HEK293 (cell line): ENCODE data around the gene UGT1A8.

ENCODE experiments used
- CTCF ChIA-PET: fragments of 350-600 bp; formaldehyde crosslinking; extraction: SDS; loops from one replicate; lab custom pipeline; 2021; ENCODE audit warnings: antibody characterized with exemption; lab: Yijun Ruan, JAX
- POLR2A ChIA-PET: fragments of 300-600 bp; formaldehyde crosslinking; extraction: SDS; loops from one replicate; lab custom pipeline; 2020; ENCODE audit warnings: antibody characterized with exemption, inconsistent platforms; lab: Yijun Ruan, JAX
- H3K27ac ChIP-seq: fragments of 200-500 bp; sonication (Bioruptor generic); 2 replicates; pipeline ENCODE4 v1.5.1; 2014; ENCODE audit warnings: low read depth, low read length, control low read depth, inconsistent platforms; ENCODE audit errors: extremely low read depth
- H3K36me3 ChIP-seq, 2 experiments: fragments of 200-500 bp in 1 of 2; sonication (Bioruptor generic) in 1 of 2; 1 replicate in 1 of 2; 2 replicates in 1 of 2; pipeline ENCODE4 v1.5.1; 2014 to 2017; ENCODE audit warnings: inconsistent platforms in 2 of 2, low read length in 2 of 2; ENCODE audit not compliant: control insufficient read depth in 2 of 2, insufficient read depth in 1 of 2
- H3K4me1 ChIP-seq: fragments of 200-500 bp; sonication (Bioruptor generic); 2 replicates; pipeline ENCODE4 v1.5.1; 2014; ENCODE audit warnings: mild to moderate bottlenecking, low read length, inconsistent platforms; ENCODE audit not compliant: control insufficient read depth, insufficient read depth
- H3K4me3 ChIP-seq: 2 replicates; pipeline ENCODE4 v1.5.1; 2011; ENCODE audit warnings: low read depth, mild to moderate bottlenecking, control low read depth, low read length, moderate library complexity
- H3K9me3 ChIP-seq: fragments of 200-500 bp; sonication (Bioruptor generic); 2 replicates; pipeline ENCODE4 v1.5.1; 2014; ENCODE audit warnings: low read depth, low read length, inconsistent platforms; ENCODE audit not compliant: control insufficient read depth, insufficient read depth
- GLIS1 ChIP-seq: fragments of 450-650 bp; formaldehyde crosslinking; IDR thresholded peaks from 2 replicates; pipeline ENCODE4 v1.5.1; 2016; ENCODE audit warnings: missing biosample characterization, missing genetic modification characterization
- REPIN1 ChIP-seq: fragments of 450-650 bp; formaldehyde crosslinking; IDR thresholded peaks from 2 replicates; pipeline ENCODE4 v1.5.1; 2017; ENCODE audit warnings: missing biosample characterization, missing genetic modification characterization, low read depth
- SP7 ChIP-seq: fragments of 450-650 bp; formaldehyde crosslinking; IDR thresholded peaks from 2 replicates; pipeline ENCODE4 v1.5.1; 2016; ENCODE audit warnings: missing biosample characterization, missing genetic modification characterization
- WT1 ChIP-seq: fragments of 450-650 bp; formaldehyde crosslinking; IDR thresholded peaks from 2 replicates; pipeline ENCODE4 v1.5.1; 2016; ENCODE audit warnings: missing biosample characterization, missing genetic modification characterization
- ZFP37 ChIP-seq: fragments of 450-650 bp; formaldehyde crosslinking; IDR thresholded peaks from 2 replicates; pipeline ENCODE4 v1.5.1; 2016; ENCODE audit warnings: missing biosample characterization, missing genetic modification characterization
- ZNF223 ChIP-seq: fragments of 450-650 bp; formaldehyde crosslinking; IDR thresholded peaks from 2 replicates; pipeline ENCODE4 v1.5.1; 2016; ENCODE audit warnings: missing biosample characterization, missing genetic modification characterization
- ZNF394 ChIP-seq: fragments of 450-650 bp; formaldehyde crosslinking; IDR thresholded peaks from 2 replicates; pipeline ENCODE4 v1.5.1; 2016; ENCODE audit warnings: missing biosample characterization, missing genetic modification characterization, mild to moderate bottlenecking, moderate library complexity, borderline replicate concordance
- ZNF510 ChIP-seq: fragments of 450-650 bp; formaldehyde crosslinking; IDR thresholded peaks from 2 replicates; pipeline ENCODE4 v1.5.1; 2018; ENCODE audit warnings: mild to moderate bottlenecking, missing genetic modification characterization, missing biosample characterization; ENCODE audit not compliant: insufficient replicate concordance
- ZNF658 ChIP-seq: fragments of 450-650 bp; formaldehyde crosslinking; IDR thresholded peaks from 2 replicates; pipeline ENCODE4; 2016; ENCODE audit warnings: missing biosample characterization, missing genetic modification characterization
- ZNF664 ChIP-seq: fragments of 450-650 bp; formaldehyde crosslinking; IDR thresholded peaks from 2 replicates; pipeline ENCODE4 v1.5.1; 2016; ENCODE audit warnings: missing biosample characterization, missing genetic modification characterization
- ZNF670 ChIP-seq: fragments of 450-650 bp; formaldehyde crosslinking; IDR thresholded peaks from 2 replicates; pipeline ENCODE4 v1.5.1; 2016; ENCODE audit warnings: missing biosample characterization, missing genetic modification characterization, low read depth
- ZNF776 ChIP-seq: fragments of 450-650 bp; formaldehyde crosslinking; IDR thresholded peaks from 2 replicates; pipeline ENCODE4 v1.5.0; 2017; ENCODE audit warnings: missing biosample characterization, missing genetic modification characterization, borderline replicate concordance
- ZNF792 ChIP-seq: fragments of 450-650 bp; formaldehyde crosslinking; IDR thresholded peaks from 2 replicates; pipeline ENCODE4 v1.5.1; 2016; ENCODE audit warnings: missing biosample characterization, missing genetic modification characterization
- ZNF830 ChIP-seq: fragments of 450-650 bp; IDR thresholded peaks from 2 replicates; pipeline ENCODE4 v1.5.0; 2018; ENCODE audit warnings: missing biosample characterization, missing genetic modification characterization, low read depth, mild to moderate bottlenecking, moderate library complexity
- TF ChIP-seq, protein P1 (sequence below): fragments of 450-650 bp; formaldehyde crosslinking; IDR thresholded peaks from 2 replicates; pipeline ENCODE4 v1.5.1; 2016; ENCODE audit warnings: missing biosample characterization, missing genetic modification characterization
- TF ChIP-seq, protein P2 (sequence below): fragments of 450-650 bp; formaldehyde crosslinking; IDR thresholded peaks from 2 replicates; pipeline ENCODE4 v1.5.1; 2016; ENCODE audit warnings: missing biosample characterization, missing genetic modification characterization
- TF ChIP-seq, protein P3 (sequence below): fragments of 450-650 bp; formaldehyde crosslinking; IDR thresholded peaks from 2 replicates; pipeline ENCODE4 v1.5.1; 2016; ENCODE audit warnings: missing biosample characterization, missing genetic modification characterization, low read depth
- TF ChIP-seq, protein P4 (sequence below): fragments of 450-650 bp; formaldehyde crosslinking; IDR thresholded peaks from 2 replicates; pipeline ENCODE4 v1.5.1; 2016; ENCODE audit warnings: missing biosample characterization, missing genetic modification characterization, borderline replicate concordance
- TF ChIP-seq, protein P5 (sequence below): fragments of 450-650 bp; formaldehyde crosslinking; IDR thresholded peaks from 2 replicates; pipeline ENCODE4 v1.5.1; 2017; ENCODE audit warnings: missing biosample characterization, missing genetic modification characterization

The UGT1A8 gene

DNA sequence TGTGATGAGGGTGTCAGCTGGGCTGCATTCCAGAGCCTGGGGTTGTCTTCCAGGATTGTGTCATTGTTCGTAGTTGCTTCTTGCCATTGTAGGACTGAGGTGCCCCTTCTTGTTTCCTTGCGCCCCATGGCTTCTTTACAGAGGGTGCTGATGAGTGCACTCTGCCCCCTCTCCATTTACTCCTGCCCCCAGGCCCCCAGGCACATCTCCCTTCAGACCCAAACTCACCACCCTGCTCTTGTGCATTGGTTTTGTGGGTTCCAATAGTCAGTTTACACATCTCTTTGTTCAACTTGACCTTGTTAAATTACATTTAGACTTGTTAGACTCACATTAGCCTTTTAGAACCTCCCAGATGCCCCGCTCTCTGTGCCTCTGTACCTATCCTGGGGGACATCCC is 203.8 kb downstream of the UGT1A8 start:
- peaks cover 5% of the 10 kb centered on the region; the same call in 1 of the 2 replicates for H3K4me1 ChIP-seq
- ChIA-PET POLR2A (no interaction called here), CTCF (no interaction called here)

DNA sequence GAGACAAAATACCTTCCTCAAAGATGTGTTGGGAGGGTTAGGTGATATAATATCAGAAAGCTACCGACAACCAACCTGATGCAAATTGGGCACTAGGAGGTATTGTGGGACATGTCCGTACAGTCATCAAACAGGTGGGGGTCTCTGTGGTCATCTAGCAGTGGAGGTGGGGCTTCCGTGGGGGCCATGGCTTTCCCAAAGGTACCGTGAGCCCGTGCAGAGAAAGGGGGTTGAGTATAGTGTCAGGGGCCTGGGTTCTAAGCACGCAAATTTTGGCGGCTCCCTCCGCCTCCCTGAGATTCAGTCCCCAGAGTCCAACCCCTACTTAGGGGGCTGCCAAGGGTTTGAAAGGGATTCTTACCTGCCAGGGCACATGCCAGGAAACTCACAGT is 204.3 kb downstream of the UGT1A8 start:
- CTCF ChIA-PET = no interaction called here
- H3K27ac ChIP-seq = no peak overlapping the region
- no peak overlapping the region for H3K4me3 ChIP-seq
- peaks cover 3% of the 10 kb centered on the region; the same call in 1 of the 2 replicates for H3K4me1 ChIP-seq
- POLR2A ChIA-PET = no interaction called here
- H3K36me3 ChIP-seq = no peaks in the 10 kb centered on the region
- H3K9me3 ChIP-seq = no peaks in the 10 kb centered on the region
- TF ChIP-seq ZNF664 (tag by site-specific recombination) (no peak), ZNF792 (tag by site-specific recombination) (no peak), ZFP37 (tag by site-specific recombination) (no peak), ZNF830 (tag by site-specific recombination) (no peak), ZNF658 (no peak), REPIN1 (tag by site-specific recombination) (no peak), SP7 (no peak), GLIS1 (tag by site-specific recombination) (no peak), WT1 (no peak), ZNF394 (no peak), ZNF510 (tag by site-specific recombination) (no peak)
- TF ChIP-seq, protein P1, sequence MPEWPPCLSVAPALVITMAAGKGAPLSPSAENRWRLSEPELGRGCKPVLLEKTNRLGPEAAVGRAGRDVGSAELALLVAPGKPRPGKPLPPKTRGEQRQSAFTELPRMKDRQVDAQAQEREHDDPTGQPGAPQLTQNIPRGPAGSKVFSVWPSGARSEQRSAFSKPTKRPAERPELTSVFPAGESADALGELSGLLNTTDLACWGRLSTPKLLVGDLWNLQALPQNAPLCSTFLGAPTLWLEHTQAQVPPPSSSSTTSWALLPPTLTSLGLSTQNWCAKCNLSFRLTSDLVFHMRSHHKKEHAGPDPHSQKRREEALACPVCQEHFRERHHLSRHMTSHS = no peak
- TF ChIP-seq, protein P2, sequence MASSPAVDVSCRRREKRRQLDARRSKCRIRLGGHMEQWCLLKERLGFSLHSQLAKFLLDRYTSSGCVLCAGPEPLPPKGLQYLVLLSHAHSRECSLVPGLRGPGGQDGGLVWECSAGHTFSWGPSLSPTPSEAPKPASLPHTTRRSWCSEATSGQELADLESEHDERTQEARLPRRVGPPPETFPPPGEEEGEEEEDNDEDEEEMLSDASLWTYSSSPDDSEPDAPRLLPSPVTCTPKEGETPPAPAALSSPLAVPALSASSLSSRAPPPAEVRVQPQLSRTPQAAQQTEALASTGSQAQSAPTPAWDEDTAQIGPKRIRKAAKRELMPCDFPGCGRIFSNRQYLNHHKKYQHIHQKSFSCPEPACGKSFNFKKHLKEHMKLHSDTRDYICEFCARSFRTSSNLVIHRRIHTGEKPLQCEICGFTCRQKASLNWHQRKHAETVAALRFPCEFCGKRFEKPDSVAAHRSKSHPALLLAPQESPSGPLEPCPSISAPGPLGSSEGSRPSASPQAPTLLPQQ (tag by site-specific recombination) = no peak
- TF ChIP-seq, protein P3, sequence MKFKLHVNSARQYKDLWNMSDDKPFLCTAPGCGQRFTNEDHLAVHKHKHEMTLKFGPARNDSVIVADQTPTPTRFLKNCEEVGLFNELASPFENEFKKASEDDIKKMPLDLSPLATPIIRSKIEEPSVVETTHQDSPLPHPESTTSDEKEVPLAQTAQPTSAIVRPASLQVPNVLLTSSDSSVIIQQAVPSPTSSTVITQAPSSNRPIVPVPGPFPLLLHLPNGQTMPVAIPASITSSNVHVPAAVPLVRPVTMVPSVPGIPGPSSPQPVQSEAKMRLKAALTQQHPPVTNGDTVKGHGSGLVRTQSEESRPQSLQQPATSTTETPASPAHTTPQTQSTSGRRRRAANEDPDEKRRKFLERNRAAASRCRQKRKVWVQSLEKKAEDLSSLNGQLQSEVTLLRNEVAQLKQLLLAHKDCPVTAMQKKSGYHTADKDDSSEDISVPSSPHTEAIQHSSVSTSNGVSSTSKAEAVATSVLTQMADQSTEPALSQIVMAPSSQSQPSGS (tag by site-specific recombination) = no peak
- TF ChIP-seq, protein P4, sequence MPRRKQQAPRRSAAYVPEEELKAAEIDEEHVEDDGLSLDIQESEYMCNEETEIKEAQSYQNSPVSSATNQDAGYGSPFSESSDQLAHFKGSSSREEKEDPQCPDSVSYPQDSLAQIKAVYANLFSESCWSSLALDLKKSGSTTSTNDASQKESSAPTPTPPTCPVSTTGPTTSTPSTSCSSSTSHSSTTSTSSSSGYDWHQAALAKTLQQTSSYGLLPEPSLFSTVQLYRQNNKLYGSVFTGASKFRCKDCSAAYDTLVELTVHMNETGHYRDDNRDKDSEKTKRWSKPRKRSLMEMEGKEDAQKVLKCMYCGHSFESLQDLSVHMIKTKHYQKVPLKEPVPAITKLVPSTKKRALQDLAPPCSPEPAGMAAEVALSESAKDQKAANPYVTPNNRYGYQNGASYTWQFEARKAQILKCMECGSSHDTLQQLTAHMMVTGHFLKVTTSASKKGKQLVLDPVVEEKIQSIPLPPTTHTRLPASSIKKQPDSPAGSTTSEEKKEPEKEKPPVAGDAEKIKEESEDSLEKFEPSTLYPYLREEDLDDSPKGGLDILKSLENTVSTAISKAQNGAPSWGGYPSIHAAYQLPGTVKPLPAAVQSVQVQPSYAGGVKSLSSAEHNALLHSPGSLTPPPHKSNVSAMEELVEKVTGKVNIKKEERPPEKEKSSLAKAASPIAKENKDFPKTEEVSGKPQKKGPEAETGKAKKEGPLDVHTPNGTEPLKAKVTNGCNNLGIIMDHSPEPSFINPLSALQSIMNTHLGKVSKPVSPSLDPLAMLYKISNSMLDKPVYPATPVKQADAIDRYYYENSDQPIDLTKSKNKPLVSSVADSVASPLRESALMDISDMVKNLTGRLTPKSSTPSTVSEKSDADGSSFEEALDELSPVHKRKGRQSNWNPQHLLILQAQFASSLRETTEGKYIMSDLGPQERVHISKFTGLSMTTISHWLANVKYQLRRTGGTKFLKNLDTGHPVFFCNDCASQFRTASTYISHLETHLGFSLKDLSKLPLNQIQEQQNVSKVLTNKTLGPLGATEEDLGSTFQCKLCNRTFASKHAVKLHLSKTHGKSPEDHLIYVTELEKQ (tag by site-specific recombination) = no peak

More for the DNA sequence above, 203.8 kb downstream of the UGT1A8 start:
- no peaks in the 10 kb centered on the region for H3K9me3 ChIP-seq
- H3K4me3 ChIP-seq = no peak overlapping the region
- H3K27ac ChIP-seq = no peak overlapping the region
- no peaks in the 10 kb centered on the region for H3K36me3 ChIP-seq
- TF ChIP-seq ZNF670 (tag by site-specific recombination) (no peak), ZNF223 (tag by site-specific recombination) (no peak), ZNF776 (tag by site-specific recombination) (no peak)
- TF ChIP-seq, protein P5, sequence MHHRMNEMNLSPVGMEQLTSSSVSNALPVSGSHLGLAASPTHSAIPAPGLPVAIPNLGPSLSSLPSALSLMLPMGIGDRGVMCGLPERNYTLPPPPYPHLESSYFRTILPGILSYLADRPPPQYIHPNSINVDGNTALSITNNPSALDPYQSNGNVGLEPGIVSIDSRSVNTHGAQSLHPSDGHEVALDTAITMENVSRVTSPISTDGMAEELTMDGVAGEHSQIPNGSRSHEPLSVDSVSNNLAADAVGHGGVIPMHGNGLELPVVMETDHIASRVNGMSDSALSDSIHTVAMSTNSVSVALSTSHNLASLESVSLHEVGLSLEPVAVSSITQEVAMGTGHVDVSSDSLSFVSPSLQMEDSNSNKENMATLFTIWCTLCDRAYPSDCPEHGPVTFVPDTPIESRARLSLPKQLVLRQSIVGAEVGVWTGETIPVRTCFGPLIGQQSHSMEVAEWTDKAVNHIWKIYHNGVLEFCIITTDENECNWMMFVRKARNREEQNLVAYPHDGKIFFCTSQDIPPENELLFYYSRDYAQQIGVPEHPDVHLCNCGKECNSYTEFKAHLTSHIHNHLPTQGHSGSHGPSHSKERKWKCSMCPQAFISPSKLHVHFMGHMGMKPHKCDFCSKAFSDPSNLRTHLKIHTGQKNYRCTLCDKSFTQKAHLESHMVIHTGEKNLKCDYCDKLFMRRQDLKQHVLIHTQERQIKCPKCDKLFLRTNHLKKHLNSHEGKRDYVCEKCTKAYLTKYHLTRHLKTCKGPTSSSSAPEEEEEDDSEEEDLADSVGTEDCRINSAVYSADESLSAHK = no peak
